ENCODE results near the gene MAML3. TPM values are rescaled to one million over a fixed set of nuclear protein-coding genes. Genes with fewer than 3 reads are reported as not detected.

The MAML3 gene
- 3.9 TPM for polyA plus RNA-seq (ENCODE audit: insufficient read length)

- peak; percentile 66 for DNase-seq (ENCODE audit: low read depth)
Observed at GRCh38 chr4:140153718-140154571, at the start of gene MAML3. MAML3 (minus strand) TSS chr4:140154184; CDS start chr4:140153327, 857 bp downstream.

DNA sequence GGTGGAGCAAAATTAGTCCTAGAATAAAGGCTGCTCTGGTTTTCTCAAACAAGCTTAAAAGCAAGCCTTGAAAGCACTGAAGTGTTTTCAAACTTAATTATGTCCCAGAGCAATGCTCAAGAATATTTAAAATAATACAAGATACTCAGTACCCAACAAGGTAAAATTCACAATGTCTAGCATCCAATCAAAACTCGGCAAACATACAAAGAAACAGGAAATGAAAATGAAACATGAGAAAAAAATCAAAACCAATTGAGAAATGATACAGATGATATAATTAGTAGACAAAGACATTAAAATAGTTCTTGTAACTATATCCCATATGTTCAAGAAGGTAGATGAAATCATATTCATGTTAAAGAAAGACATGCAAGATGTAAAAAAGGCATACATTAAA lies 45.0 kb upstream of the MAML3 start:
- DNase-seq (ENCODE audit: low read depth) = no peak

- DNase-seq (ENCODE audit: low read depth) = no peak
Observed at GRCh38 chr4:140195806-140196205, 41.8 kb upstream of the MAML3 start.

DNA sequence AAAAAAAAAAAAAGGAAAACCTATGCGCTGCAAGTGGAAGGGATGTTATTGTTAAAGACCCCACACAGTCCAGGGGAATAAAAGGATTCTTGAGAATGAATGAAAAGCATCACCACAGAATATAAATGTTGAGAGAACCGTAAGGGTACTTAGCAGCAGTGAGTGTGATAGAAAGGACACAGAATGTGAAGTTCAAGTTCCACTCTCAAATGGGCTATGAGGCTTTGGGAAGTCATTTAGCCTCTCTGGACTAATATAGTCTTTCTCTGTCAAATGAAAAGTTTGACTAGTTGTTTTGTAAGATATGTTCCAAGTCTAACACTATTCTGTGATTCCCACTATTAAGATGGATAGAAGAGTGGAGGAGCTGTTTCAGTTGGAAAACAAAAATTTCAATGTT lies 35.8 kb upstream of the MAML3 start:
- no peak for DNase-seq (ENCODE audit: low read depth)

GRCh38 chr4:140188975-140189374 lies 35.0 kb upstream of the MAML3 start:
- no peak for DNase-seq (ENCODE audit: low read depth)

GRCh38 chr4:140187316-140187695 lies 33.3 kb upstream of the MAML3 start:
- DNase-seq (ENCODE audit: low read depth) = no peak

- no peak for DNase-seq (ENCODE audit: low read depth)
Observed at GRCh38 chr4:140186651-140187315, 32.8 kb upstream of the MAML3 start.

GRCh38 chr4:140186082-140186438 lies 32.1 kb upstream of the MAML3 start:
- DNase-seq (ENCODE audit: low read depth) = no peak

- DNase-seq (ENCODE audit: low read depth) = no peak
Observed at GRCh38 chr4:140185412-140186081, 31.6 kb upstream of the MAML3 start.

- DNase-seq (ENCODE audit: low read depth) = no peak
Observed at GRCh38 chr4:140183270-140183669, 29.3 kb upstream of the MAML3 start.

- no peak for DNase-seq (ENCODE audit: low read depth)
Observed at GRCh38 chr4:140180577-140180976, 26.6 kb upstream of the MAML3 start.

- DNase-seq (ENCODE audit: low read depth) = no peak
Observed at GRCh38 chr4:140176735-140177134, 22.8 kb upstream of the MAML3 start.

GRCh38 chr4:140174543-140174942 lies 20.6 kb upstream of the MAML3 start:
- no peak for DNase-seq (ENCODE audit: low read depth)

DNA sequence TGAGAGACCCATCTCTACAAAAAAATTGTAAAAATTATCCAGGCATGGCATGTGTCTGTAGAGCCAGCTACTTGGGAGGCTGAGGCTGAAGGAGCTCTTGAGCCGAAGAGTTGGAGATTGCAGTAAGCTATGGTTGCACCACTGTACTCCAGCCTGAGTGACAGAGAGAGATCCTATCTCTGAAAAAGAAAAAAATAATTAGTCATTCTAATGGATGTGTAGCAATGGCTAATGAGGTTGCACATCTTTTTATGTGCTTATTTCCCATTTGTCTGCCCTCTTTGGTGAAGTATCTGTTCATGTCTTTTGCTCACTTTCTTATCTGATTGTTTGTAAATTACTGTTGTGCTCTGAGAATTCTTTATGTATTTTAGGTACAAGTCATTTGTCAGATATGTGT lies 19.0 kb upstream of the MAML3 start:
- DNase-seq (ENCODE audit: low read depth) = no peak

GRCh38 chr4:140170299-140170698 lies 16.3 kb upstream of the MAML3 start:
- no peak for DNase-seq (ENCODE audit: low read depth)

DNA sequence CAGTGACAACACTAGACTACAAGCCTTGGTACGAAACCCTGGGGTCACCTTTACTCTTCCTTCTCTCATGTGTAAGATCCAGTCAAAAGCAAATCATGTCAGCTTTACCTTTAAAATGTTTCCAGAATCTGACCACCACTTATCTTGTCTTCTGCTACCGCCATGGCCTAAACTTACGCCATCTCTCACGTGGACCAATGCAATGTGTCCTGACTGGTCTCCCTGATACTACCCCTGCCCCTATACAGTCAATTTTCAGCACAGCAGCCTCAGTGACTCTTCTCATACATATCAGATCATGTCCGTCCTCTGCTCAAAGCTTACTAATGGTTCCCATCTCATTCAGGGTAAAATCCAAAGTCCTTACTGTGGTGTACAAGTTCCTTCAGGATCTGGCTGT lies 15.0 kb upstream of the MAML3 start:
- DNase-seq (ENCODE audit: low read depth) = no peak

DNA sequence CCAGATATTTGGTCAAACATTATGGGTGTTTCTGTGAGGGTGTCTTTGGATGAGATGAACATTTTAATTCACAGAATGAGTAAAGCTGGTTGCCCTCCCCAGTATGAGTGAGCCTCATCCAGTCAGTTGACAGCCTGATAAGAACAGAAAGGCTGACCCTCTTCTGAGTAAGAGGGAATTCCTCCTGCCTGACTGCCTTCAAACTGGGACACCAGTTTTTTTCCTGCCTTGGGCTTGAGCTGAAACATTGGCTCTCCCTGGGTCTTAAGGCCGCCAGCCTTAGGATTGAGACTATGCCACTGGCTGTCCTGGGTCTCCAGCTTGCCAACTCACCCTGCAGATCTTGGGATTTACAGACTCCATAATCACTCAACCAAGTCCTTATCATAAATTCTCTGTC lies 14.5 kb upstream of the MAML3 start:
- DNase-seq (ENCODE audit: low read depth) = no peak

GRCh38 chr4:140163029-140163810 lies 9.2 kb upstream of the MAML3 start:
- DNase-seq (ENCODE audit: low read depth) = no peak

GRCh38 chr4:140162596-140162995 lies 8.6 kb upstream of the MAML3 start:
- DNase-seq (ENCODE audit: low read depth) = no peak

- DNase-seq (ENCODE audit: low read depth) = no peak
Observed at GRCh38 chr4:140158365-140159030, 4.5 kb upstream of the MAML3 start.

DNA sequence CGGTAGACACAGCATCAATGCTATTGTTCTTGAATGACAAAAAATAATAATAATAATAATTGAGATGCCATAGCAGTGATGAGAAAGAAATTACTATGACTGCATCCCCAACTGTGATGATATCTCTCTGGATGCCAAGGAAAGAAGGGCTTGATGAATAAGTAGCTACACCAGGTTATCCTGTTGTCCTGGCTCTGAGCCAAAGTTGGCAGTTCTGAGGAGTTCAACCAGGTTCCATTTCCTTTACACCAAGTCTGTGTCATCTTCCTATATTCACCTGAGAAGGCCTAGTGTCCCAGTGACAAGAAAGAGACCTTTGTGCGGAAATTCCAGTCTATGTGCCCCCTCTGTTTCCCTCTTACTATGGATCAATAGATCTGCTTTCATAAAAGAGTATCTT lies 3.4 kb upstream of the MAML3 start:
- DNase-seq (ENCODE audit: low read depth) = no peak
